Panc1 (cell line): ENCODE results near the gene OTOF. TPM values are rescaled to one million over a fixed set of nuclear protein-coding genes. Genes with fewer than 3 reads are reported as not detected.

Experiments
- ATAC-seq: fragments of 200-7000 bp; cut with Tn5 transposase; 2 replicates; pipeline ENCODE4 v1.9.1; 2020; ENCODE audit warnings: mild to moderate bottlenecking, moderate library complexity
- BruUV-seq: library from RNA; stranded (reverse); fragments of 400-500 nt; replicated peaks from 2 replicates; lab custom pipeline; 2021; lab: Mats Ljungman, UMichigan
- CTCF ChIA-PET: fragments of 300-600 bp; sonication (Branson Sonifier 250); formaldehyde crosslinking; loops from one replicate; lab custom pipeline; 2022; ENCODE audit warnings: antibody characterized with exemption; lab: Charles Lee
- POLR2A ChIA-PET: fragments of 300-600 bp; sonication (Branson Sonifier 250); formaldehyde crosslinking; loops from one replicate; lab custom pipeline; 2022; ENCODE audit warnings: antibody characterized with exemption; lab: Charles Lee
- DNase-seq: peaks from one replicate; pipeline ENCODE4 v3.0.0-alpha.2; 2010; ENCODE audit warnings: low read depth, low spot score
- H3K27ac ChIP-seq: 2 replicates; pipeline ENCODE4 v1.5.1; 2011; ENCODE audit warnings: mild to moderate bottlenecking, low read length, inconsistent platforms
- H3K27me3 ChIP-seq: fragments of 200-500 bp; sonication (Bioruptor generic); 2 replicates; pipeline ENCODE4 v1.6.0; 2014; ENCODE audit warnings: low read length, inconsistent platforms; ENCODE audit not compliant: control insufficient read depth, insufficient read depth
- H3K36me3 ChIP-seq: fragments of 200-500 bp; sonication (Bioruptor generic); 2 replicates; pipeline ENCODE4 v1.5.1; 2014; ENCODE audit warnings: inconsistent platforms, mild to moderate bottlenecking, low read length, moderate library complexity; ENCODE audit not compliant: control insufficient read depth, insufficient read depth
- H3K4me1 ChIP-seq: 2 replicates; pipeline ENCODE4 v1.5.1; 2011; ENCODE audit warnings: inconsistent platforms, mild to moderate bottlenecking, low read length, moderate library complexity; ENCODE audit not compliant: control insufficient read depth, insufficient read depth
- H3K4me3 ChIP-seq, 2 experiments: 2 replicates each; pipeline ENCODE4 v1.5.1; 2011 to 2012; ENCODE audit warnings: low read depth in 2 of 2, low read length in 2 of 2, mild to moderate bottlenecking in 2 of 2, inconsistent platforms in 1 of 2, moderate library complexity in 1 of 2
- H3K9me3 ChIP-seq: fragments of 200-500 bp; sonication (Bioruptor generic); 2 replicates; pipeline ENCODE4 v1.5.1; 2014; ENCODE audit warnings: low read depth, mild to moderate bottlenecking, inconsistent platforms, low read length, moderate library complexity; ENCODE audit not compliant: control insufficient read depth, insufficient read depth
- CTCF ChIP-seq: fragments of 450-650 bp; IDR thresholded peaks from 2 replicates; pipeline ENCODE4 v1.5.1; 2017; ENCODE audit warnings: mild to moderate bottlenecking
- POLR2AphosphoS5 ChIP-seq: IDR thresholded peaks from 2 replicates; pipeline ENCODE4 v1.6.1; 2012; ENCODE audit warnings: mild to moderate bottlenecking, low read depth, low read length, moderate library complexity
- SIN3A ChIP-seq: IDR thresholded peaks from 2 replicates; pipeline ENCODE4 v1.6.1; 2012; ENCODE audit warnings: low read depth, mild to moderate bottlenecking, low read length, moderate library complexity, borderline replicate concordance; ENCODE audit not compliant: insufficient read depth
- TCF7L2 ChIP-seq: IDR thresholded peaks from 2 replicates; pipeline ENCODE4 v1.6.1; 2011; ENCODE audit warnings: mild to moderate bottlenecking, low read depth, low read length, inconsistent platforms
- in situ Hi-C: cut with HindIII; loops from 2 replicates; pipeline ENCODE4 v1.10.0; 2016; ENCODE audit warnings: low sequenced_read_pairs, low pct_unique_long_range_greater_than_20kb
- intact Hi-C: fragments of 100-400 bp; cut with micrococcal nuclease; formaldehyde crosslinking; loops from one replicate; pipeline ENCODE4 v1.10.0; 2022; ENCODE audit not compliant: unreplicated experiment
- total RNA-seq: library from RNA; stranded (reverse); gene quantifications from one replicate; pipeline ENCODE4 v1.2.1, GENCODE V29; 2021; ENCODE audit not compliant: unreplicated experiment
- TF ChIP-seq, protein P1 (sequence below), 2 experiments: IDR thresholded peaks; 2 replicates each; pipeline ENCODE4 v1.6.1; 2011 to 2012; ENCODE audit warnings: low read depth in 2 of 2, control low read depth in 1 of 2, low read length in 1 of 2, mild to moderate bottlenecking in 1 of 2, moderate library complexity in 1 of 2; ENCODE audit not compliant: insufficient read depth in 1 of 2

OTOF gene
- total RNA-seq, 1 experiment from 2014 or later, result 0.41 TPM

DNA sequence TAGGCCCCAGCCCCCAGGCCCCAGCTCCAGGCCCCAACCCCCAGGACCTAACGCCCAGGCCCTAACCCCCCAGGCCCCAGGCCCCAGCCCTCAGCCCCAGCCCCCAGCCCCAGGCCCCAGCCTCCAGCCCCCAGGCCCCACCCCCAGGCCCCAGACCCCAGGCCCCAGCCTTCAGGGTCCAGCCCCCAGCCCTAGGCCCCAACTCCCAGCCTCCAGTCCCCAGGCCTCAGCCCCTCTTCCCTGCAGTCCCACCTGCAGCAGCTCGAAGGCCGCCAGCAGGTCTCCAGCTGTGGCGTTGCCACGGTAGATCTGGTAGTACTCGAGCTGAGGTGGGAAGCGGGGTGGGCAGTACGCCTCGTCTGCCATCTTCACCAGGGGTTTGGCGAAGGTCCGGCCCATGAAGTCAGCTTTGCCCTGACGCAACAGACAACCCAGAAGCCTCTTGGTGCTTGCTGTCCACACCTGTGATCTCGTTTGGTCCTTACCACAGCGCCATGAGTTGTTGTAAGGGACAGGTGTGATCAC lies 3.6 kb downstream of the OTOF start:
- DNase-seq (no peak), ATAC-seq (no peak)
- H3K36me3 ChIP-seq, result no peaks in the 10 kb centered on the region
- BruUV-seq, result no TSS peak
- in situ Hi-C loops, result no loop called here
- no peaks in the 10 kb centered on the region for H3K27me3 ChIP-seq
- TF ChIP-seq, protein P1, sequence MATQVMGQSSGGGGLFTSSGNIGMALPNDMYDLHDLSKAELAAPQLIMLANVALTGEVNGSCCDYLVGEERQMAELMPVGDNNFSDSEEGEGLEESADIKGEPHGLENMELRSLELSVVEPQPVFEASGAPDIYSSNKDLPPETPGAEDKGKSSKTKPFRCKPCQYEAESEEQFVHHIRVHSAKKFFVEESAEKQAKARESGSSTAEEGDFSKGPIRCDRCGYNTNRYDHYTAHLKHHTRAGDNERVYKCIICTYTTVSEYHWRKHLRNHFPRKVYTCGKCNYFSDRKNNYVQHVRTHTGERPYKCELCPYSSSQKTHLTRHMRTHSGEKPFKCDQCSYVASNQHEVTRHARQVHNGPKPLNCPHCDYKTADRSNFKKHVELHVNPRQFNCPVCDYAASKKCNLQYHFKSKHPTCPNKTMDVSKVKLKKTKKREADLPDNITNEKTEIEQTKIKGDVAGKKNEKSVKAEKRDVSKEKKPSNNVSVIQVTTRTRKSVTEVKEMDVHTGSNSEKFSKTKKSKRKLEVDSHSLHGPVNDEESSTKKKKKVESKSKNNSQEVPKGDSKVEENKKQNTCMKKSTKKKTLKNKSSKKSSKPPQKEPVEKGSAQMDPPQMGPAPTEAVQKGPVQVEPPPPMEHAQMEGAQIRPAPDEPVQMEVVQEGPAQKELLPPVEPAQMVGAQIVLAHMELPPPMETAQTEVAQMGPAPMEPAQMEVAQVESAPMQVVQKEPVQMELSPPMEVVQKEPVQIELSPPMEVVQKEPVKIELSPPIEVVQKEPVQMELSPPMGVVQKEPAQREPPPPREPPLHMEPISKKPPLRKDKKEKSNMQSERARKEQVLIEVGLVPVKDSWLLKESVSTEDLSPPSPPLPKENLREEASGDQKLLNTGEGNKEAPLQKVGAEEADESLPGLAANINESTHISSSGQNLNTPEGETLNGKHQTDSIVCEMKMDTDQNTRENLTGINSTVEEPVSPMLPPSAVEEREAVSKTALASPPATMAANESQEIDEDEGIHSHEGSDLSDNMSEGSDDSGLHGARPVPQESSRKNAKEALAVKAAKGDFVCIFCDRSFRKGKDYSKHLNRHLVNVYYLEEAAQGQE (IDR thresholded peaks at IDR 0.05; ENCODE audit: insufficient read depth in 1 of 2, low read depth in 2 of 2, low read length in 1 of 2), result no peak
- TF ChIP-seq TCF7L2 (no peak), POLR2AphosphoS5 (no peak), SIN3A (no peak), CTCF (no peak)
- POLR2A ChIA-PET, result no interaction called here
- intact Hi-C loops, result loop anchor here (5.0 kb wide), 1 partner anchor 103 kb away; no protein-coding TSS in a partner anchor
- H3K9me3 ChIP-seq, result no peaks in the 10 kb centered on the region
- CTCF ChIA-PET, result no interaction called here
- H3K27ac ChIP-seq, result no peak overlapping the region
- H3K4me1 ChIP-seq, result peaks cover 4% of the 10 kb centered on the region
- no peak overlapping the region for H3K4me3 ChIP-seq

- no peaks in the 10 kb centered on the region for H3K36me3 ChIP-seq
- H3K27ac ChIP-seq, result no peak overlapping the region
- intact Hi-C loops (loop anchor here (5.0 kb wide), 1 partner anchor 104 kb away; no protein-coding TSS in a partner anchor), in situ Hi-C loops (no loop called here)
- TF ChIP-seq, protein P1 (IDR thresholded peaks at IDR 0.05; ENCODE audit: insufficient read depth in 1 of 2, low read depth in 2 of 2, low read length in 1 of 2), result no peak
- TF ChIP-seq CTCF, result no peak
- no peak for TF ChIP-seq POLR2AphosphoS5
- no peak for TF ChIP-seq TCF7L2
- TF ChIP-seq SIN3A, result no peak
- ChIA-PET POLR2A (no interaction called here), CTCF (no interaction called here)
- peaks cover 4% of the 10 kb centered on the region for H3K4me1 ChIP-seq
- ATAC-seq, result no peak
- H3K9me3 ChIP-seq, result no peaks in the 10 kb centered on the region
- no TSS peak for BruUV-seq
- no peak overlapping the region for H3K4me3 ChIP-seq
- H3K27me3 ChIP-seq, result no peaks in the 10 kb centered on the region
- DNase-seq, result no peak
Observed at GRCh38 chr2:26473796-26474195, 4.1 kb downstream of the OTOF start.
